ENCODE results near the gene RAP1B.
A peak's percentile ranks its signal among the peaks of the same experiment; 100 is the strongest.
"Not testable (repeated sequence)": the region's sequence is repeated elsewhere in the genome, so short reads cannot be mapped to it uniquely, and the experiment has no call there.

Gene RAP1B

DNA sequence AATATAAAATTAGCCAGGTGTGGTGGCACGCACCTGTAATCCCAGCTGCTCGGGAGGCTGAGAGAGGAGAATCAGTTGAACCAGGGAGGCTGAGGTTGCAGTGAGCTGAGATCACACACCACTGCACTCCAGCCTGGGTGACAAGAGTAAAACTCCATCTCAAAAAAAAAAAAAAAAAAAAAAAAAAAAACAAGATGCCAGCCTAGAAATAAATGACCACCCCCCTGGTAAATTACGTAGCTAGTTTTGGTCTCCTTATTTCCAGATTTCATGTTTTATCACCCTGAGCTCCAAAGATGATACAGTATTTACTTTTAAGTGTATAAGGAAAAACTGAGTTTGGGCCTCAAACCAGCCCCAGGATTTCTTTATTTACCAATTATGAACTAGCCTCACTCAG lies 26.7 kb downstream of the RAP1B start:
- not testable (repeated sequence) for DNase-seq

DNA sequence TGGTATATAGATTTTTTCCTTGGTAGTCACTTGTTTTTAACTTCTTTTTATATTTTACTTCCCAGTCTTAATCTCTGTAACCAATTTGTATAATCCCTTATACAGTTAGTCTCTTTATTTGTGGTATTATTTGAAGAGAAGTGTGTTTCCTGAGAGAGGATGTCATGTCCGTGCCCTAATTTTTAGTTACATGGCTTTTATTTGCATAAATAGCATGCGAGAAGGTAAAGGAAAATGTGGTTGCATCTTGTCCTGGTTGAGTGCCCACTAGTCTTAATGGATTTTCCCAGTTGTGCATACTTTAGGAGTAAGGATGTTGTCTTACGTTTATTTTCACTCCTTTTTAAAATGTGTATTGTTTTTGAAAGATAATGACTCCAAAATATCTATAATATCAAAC lies 27.5 kb downstream of the RAP1B start:
- no peak for DNase-seq

GRCh38 chr12:68638721-68639395 lies 28.2 kb downstream of the RAP1B start:
- DNase-seq = no peak

GRCh38 chr12:68639396-68639767 lies 28.7 kb downstream of the RAP1B start:
- no peak for DNase-seq

GRCh38 chr12:68641138-68641537 lies 30.4 kb downstream of the RAP1B start:
- DNase-seq = no peak

DNA sequence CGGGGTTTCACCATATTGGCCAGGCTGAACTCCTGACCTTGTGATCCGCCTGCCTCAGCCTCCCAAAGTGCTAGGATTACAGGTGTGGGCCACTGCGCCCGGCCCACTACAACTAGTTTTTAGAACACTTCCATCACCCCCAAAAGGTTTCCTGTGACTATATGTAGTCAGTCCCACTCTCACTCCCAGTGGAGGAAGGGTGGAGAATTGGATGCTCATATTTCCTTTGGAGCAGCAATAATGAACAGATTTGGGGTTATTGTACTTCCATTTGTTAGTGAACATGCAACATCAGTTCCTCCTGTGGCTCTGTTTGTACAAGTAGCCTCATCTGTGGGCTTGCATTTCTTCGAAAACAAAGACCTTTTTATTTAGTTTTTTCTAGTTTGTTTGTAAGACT lies 35.8 kb downstream of the RAP1B start:
- no peak for DNase-seq

- DNase-seq = no peak
Measured at GRCh38 chr12:68647507-68647906, 36.8 kb downstream of the RAP1B start.

GRCh38 chr12:68648179-68648578 lies 37.5 kb downstream of the RAP1B start:
- no peak for DNase-seq

- peak; percentile 53 for DNase-seq
Measured at GRCh38 chr12:68665016-68665569, 54.4 kb downstream of the RAP1B start.

DNA sequence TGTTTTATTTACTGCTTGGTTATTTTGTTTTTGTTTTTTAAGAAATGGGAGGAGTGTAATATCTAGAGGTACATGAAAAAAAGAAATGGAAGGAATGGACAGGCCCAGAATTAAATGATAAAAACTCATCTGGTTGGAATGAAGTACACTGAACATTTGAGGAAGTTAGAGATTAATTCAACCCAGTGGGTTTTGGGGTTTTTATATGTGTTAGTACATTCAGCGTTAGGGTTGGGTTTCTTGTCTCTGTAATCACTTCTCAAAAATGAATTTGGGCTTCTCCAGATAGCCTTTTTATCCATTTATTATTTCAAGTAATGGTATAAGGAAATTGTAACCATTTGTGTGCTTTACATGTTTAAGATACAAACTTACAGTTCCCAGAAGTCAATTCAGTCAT lies 56.6 kb downstream of the RAP1B start:
- DNase-seq = no peak

- DNase-seq = no peak
Measured at GRCh38 chr12:68667896-68668295, 57.2 kb downstream of the RAP1B start.

DNA sequence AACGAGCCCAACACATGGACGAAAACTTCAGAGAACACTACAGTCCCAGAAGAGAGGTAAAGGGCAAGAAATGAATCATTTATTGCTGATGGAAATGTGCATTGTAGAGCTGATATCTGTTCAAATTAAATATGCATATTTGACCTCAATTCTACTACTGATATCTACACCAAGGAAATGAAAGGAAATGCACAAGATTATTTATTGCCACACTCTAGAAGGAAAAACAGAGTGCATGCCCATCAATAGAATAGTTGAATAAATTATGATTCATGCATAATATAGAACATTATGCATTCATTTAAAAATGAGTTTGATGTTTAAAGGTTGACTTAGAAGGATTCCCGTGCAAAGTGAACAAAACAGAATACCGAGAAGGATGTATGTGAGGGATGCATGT lies 60.5 kb downstream of the RAP1B start:
- no peak for DNase-seq

GRCh38 chr12:68673788-68674187 lies 63.1 kb downstream of the RAP1B start:
- DNase-seq = no peak

- no peak for DNase-seq
Measured at GRCh38 chr12:68674376-68674775, 63.7 kb downstream of the RAP1B start.

GRCh38 chr12:68675101-68675842 lies 64.6 kb downstream of the RAP1B start:
- DNase-seq = no peak

- not testable (repeated sequence) for DNase-seq
Measured at GRCh38 chr12:68676854-68677253, 66.2 kb downstream of the RAP1B start.

DNA sequence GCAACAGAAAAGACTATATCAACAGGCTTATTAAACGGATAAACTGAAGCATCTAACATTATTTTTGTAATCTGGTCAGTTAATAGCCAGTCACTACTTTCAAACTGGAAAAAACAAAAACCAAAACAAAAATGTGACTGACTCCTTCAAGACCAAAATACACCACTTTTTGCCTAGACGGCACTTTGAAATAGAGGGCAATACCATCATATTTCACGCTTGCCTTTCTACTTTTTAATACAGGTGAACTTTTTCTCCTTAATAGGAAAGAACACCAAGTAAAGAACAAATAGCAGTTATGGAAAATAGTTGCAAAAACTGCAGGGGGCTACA lies 75.5 kb downstream of the RAP1B start:
- DNase-seq = no peak

DNA sequence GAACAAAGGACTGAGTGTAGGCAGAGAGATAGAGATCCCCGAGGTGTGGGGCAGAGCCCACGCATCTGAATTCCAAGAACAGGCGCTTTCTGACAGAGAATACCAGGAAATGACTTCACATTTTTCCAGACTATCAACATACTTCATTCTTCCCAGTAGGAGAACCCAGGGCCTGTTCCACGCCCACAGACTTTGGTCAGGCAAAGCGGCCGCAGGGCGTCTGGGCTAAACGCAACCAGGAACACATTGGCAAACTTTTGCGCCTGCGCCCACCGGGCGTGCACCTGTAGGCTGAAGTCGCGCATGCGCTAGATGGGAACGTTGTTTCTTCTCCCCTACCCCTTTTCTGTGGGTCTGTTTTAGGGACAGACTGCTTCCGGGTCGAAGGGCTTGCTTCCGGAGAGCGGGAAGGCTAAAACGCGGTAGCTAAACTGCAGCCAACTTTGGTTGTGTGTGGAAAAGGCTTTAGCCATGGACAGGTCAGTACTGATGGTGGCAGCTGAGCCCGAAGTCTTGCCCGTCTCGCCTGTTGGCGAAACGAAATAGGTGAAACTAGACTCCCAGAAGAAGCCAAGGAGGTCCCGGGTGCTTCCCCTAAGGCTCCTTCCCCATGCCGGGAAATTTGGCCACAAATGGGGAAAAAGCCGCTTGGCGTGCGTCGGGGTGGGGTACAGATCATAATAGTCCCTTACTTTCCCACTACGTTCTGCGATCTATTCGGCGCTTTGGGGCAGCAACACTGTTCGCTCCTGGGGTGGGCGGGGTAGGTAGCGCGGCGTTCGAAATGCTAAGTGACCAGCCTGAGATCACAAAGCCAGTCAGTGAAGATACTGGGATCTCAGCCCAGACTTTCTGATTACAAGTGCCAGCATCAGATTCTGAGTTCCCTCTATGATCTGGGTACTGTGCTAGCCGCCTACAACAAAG lies 76.2 kb downstream of the RAP1B start, which contains the start of gene NUP107:
Gene NUP107, plus strand, starts transcription at position 384 of the 927 bp plus-strand sequence. Its CDS starts 88 bp downstream, at position 472.
- peak; percentile 99 for DNase-seq

- no peak for DNase-seq
Measured at GRCh38 chr12:68695454-68695853, 84.8 kb downstream of the RAP1B start.

DNA sequence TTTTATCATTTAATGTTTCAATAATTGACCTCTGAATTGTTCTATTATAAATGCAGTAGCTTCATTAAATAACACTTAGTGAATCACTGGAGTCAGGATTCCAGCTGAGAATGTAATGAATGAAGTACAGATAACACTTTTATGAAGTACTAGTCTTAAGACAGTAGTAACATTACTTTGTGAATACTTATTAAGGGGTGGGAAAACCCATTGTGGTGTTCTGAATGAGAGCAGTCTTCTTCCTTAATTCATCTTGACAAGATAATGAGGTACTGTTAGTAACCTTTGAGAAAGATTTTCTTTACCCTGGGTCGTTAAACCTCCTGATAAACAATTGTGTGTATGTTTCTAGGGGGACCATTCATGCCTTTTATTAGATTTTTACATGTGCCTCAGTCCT lies 88.8 kb downstream of the RAP1B start:
- no peak for DNase-seq
